Central memory CD4-positive, alpha-beta T cell (primary cell): ENCODE data around the gene PDLIM1.

Experiments used
- DNase-seq: peaks from one replicate; pipeline ENCODE4 v3.0.0; 2022

Gene PDLIM1

DNA sequence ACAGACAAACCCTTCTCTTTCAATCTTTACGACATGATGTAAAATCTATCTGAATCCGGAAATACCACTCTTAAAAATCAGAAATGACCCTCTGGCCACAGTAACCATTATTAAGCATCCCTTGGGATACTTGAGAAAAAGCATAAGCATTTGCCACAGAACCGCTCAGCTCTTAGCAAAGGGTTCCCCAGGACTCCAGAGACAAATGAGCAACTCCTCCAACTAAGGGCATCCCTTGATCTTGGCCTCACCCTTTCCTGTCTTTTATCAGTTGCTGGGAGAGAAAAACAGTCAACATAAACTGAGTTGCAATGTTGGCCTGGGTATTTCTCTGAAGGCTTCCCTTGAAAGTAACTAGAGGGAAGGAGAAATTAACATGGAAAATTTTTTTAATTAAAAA is 3.5 kb downstream of the PDLIM1 start:
- no peak for DNase-seq

DNA sequence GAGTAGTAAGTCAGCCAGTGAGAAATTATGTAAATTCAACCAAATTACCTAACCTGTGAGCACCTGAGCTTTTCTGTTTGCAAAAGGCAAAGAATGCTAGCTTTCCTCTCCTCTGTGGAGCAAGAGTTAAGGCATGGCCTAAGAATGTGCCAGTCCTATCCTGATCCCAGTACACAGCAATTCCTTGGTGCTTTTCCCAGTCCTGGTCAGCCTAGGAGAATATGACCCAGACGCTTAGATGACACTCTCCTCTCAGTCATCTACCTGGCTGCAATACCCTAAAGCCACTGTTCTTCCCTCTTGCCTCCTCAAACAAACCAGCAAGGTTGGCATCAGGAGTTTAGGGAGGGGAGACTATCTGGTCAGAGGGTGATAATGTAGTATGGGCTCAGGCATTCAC is 4.1 kb downstream of the PDLIM1 start:
- DNase-seq = no peak

DNA sequence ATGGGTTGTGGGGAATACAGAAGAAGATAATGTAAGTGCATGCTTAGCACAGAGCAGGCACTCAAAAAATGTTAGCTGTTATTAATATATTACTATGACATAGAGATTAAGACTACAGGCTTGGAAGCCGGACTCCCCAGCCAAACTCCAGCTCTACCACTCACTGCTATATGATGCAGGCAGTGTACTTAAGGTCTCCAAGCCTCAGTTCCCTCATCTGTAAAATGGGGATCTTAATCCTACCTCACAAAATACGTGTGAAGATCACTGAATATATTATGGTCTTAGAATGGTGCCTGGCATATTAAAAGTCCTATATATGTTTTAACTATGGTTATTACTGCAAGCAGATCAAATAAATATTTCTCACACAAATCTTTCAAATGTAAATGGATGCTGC is 5.2 kb downstream of the PDLIM1 start:
- DNase-seq = no peak

DNA sequence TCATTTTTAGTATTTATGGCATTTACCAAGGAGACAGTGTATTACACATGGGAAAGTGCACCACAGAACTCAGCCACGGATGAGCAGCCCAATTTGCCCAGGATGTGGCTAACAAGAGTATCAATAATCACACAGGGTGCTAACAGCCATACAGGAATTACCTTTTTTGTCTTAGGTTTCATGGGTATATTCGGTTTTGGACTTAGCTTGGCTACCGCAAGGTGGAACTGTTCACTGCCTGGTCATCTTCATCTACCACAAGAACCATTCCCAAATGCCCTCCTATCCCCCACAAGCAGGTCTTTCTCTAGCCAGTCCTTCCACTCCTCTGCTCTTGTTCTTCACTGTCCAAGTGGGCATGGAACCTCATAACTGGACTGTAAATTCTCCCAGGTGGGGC is 6.0 kb downstream of the PDLIM1 start:
- no peak for DNase-seq

DNA sequence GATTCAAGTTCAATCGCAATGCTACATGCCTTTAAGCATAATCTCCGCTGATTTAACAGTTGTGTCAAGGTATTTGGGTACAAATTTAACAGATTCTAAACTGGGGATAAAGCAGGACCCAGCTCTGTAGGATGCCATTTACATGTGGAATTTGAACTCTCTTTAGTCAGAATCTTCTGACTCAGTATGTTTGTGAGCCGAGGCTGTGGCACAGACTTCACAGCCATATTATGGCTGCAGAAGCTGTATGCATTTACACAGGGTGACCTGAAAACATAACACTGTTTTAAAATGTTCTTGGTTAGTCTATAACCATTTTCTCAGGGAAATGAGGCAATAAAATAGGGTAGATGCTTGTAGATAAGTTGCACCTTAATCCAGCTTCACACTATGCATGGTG is 8.7 kb downstream of the PDLIM1 start:
- DNase-seq = no peak

DNA sequence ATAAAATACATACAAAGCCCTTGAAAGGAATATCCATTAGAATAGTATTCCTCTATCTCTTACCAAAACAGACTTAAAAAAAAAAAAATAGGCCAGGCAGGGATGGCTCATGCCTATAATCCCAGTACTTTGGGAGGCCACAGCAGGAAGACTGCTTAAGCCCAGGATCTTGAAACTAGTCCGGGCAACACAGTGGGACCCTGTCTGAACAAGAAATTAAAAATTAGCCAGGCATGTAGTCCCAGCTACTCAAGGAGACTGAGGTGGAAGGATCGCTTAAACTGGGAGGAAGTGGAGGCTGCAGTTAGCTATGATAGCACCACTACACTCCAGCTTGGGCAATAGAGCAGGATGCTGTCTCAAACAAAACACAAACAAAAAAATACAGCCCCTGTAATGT is 9.6 kb downstream of the PDLIM1 start:
- no peak for DNase-seq

DNA sequence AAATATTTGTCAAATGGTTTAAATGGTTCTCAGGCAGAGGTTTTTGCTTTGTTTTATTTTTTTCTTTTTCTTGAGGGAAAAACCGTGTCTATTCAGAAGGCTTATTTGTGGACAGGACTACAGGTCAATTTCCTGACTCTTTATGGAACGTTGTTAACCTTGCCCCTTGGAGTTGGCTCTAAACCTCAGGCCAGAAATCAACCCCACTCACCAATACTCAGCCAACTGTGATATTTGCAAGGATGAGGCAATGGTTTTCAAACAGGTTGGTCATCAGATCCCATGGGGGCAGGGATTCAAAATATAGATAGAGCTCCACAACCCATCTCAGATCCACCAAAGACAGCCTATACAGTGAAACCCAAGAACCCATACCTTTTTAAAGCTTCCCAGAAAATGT is 10.2 kb downstream of the PDLIM1 start:
- no peak for DNase-seq

DNA sequence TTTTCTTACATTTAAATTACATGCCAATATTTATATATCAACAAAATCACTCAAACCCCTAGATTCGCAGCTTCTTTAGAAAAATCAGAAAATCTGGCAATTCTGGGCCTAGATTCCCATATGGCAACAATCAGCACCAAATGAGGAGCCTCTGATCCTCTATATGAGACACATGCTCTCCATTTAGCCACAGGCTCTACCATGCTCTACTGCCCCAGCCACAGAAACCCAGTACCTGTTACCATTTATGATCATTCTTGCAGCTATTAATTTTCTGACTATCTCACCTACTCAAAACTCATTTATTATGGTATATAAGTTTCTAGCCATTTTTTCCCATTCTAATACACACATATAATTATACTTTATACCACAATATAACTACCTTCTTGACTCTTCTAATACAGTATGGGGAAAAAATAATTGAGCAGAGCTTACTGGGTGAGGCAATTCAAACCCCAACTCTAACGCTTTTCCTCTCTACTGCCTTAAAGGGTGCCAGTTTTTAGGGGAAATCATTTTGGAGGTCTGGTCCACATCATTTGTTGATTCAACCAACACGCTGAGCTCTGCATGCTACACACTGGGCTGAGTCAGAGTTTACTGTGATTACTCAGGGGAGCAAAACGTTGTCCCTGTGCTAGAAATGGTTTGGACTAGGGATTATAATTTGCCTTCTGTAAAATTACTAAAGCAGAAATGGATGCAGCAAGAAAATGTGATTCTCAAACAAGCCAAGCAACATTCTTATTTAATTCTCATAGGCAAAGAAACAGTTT is 11.6 kb downstream of the PDLIM1 start:
- DNase-seq = no peak

DNA sequence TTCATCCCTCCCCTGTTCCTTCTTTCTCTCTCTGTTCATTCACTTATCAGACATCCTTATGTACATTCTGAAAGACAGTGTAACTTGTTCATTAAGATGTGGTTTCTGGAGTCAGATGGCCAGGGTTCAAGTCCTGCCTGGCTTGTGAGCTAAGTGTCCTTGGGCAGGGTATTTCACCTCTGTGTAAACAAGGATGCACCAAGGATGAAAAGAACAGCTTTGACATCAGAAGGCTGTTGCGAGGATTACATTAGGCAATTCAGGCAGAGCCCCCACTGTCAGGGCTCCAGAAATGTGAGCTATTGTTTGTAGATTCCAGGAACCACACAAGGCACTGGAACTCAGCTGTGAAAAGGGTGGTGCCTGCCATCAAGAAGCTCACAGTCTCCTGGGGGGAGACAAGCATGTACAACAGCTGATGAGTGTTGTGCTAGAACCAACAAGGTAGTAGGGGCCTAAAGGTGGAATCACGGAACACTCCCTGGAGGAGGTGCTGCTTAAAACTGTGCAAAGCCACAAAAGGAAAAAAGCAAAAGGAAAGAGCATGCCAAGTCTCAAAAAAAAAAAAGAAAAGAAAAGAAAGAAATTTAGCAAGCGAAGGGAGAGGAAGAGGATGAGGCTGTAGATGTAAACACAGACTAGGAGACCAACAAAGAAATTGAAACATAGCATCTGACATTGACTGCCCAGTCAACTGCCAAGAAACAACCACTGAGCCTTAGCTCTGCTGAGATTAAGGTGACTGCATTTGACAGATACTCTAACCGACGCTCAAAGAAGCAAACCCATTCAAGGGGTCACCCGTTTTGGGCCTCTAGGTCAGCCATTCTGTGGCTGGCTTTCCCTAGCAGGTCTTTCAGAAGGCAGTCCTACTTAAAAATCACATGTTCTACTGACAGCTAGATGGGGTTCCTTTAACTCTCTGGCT is 12.5 kb downstream of the PDLIM1 start:
- DNase-seq = no peak

DNA sequence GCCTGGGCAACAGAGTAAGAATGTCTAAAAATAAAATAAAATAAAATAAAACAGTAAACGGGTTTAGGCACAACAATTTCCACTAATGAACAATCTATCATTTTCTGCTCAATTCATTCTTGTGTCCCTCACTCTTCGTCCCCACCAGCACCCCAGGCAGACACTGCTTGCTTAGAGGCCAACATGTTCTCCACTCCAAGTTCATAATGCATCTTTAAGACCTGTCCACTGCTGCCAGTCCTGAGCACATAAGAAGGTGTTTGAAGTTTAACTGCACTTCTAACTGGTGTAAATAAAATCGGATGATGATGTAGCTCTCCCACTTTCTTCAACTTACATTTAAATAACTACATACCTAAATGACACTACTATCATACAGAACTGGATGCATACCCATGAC is 13.2 kb downstream of the PDLIM1 start:
- no peak for DNase-seq

DNA sequence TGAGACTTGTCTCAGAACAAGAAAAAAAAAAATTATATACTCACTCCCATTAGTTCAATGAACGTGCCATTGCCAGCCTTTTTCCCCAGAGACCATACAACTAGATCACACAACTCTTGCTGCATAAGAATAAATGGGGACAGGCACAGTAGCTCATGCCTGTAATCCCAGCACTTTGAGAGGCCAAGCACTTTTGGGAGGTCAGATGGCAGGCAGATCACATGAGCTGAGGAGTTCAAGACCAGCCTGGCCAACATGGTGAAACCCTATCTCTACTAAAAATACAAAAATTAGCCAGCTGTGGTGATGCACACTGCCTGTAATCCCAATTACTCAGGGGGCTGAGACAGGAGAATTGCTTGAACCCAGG is 13.6 kb downstream of the PDLIM1 start:
- DNase-seq = no peak

DNA sequence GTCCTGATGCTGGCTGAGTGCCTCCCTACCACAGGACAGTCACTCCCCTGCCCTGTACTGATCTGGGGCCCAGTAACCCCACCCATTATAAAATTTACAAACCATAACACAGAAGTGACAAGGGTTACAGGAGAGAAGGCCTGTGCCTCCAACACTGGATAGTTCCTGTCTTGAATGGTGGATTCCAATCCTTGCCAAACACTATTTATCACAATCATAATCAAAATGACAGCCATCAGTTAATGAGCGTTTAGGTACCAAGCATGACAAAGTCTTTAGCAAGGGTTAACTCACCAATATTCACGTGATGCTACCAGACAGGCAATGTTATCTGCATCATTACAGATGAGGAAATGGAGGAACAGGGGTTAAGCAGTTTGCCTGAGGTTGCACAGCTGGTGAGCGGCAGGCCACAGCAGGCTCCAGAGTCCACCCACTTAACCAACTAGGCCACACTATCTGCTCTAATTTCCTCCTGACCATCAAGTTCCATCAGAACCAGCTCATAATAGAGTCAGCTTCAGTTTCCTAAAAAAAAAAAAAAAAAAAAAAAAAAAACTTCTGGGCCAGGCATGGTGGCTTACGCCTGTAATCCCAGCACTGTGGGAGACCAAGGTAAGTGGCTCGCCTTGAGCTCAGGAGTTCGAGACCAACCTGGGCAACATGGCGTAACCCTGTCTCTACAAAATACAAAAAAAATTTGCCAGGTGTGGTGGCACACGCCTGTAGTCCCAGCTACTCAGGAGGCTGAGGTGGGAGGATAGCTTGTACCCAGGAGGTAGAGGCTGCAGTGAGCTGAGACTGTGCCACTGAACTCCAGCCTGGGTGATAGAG is 14.2 kb downstream of the PDLIM1 start:
- no peak for DNase-seq

DNA sequence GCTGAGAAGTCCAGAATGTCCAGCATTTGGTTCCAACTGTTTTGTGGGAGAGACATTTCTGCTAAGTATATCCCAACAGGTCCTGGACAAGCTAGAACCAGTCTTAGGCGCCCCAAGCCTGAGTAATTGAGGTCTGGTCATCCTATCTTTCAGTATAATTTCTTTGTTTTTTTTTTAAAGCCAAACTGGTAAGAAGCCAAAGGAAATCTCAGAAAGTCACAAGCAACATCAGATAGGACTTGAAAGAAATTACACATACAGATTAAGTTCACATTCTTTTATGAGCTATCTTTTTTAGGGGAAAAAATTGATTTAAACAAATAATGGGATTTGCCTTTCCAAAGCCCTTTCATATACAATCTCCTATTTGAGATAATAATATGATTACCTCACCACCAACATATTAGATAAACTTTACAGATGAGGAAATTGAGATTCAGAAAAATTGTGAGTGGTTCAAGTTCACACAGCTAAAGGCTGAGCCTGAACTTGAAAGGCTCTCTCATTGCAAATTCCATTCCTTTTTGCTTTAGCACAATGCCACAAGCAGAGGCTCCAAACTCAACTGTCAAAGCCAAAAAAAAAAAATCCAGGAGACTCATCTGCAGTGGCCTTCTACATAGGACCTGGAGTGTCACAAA is 15.0 kb downstream of the PDLIM1 start:
- DNase-seq = no peak

DNA sequence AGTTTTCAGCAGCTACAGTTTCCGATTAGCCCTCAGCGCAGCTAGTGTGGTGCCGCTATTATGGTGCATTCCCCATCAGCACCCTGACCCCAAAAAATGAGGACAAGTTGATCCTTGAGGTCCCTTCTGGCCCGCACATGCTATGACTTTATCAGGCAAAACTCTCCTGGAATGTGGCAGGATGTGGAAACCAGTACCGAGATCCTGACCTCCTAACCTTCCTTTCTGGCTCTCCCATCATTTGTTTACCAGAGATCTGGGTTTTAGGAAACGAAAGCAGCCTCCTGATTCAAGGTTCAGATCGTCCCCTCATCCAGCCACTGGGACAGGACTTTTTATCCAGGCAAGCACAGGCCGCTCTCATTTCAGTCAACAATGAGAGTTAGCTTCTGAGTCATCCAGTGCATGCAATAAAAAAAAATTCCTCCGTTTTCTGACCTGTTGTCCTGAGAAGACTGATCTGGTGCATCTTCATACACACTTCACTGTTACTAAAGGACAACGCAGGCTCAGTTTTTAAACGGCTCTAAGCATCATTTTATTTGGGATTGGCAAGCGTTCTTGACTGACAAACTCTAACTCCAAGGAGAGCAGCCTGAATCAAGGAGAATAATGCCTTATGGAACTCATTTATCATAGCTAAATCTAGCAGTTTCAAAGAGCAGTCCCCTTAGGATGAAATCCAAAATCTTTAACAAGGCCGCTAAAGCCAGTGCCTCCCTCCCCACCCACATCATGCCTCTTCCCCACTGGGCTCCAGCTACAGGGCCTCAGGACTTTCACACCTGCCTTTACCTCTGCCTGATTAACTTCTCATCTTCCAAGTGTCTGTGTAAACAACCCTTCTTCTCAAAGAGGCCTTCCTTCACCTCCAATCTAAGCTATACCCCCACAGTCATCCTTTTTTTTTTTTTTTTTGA is 17.1 kb downstream of the PDLIM1 start:
- DNase-seq = no peak

DNA sequence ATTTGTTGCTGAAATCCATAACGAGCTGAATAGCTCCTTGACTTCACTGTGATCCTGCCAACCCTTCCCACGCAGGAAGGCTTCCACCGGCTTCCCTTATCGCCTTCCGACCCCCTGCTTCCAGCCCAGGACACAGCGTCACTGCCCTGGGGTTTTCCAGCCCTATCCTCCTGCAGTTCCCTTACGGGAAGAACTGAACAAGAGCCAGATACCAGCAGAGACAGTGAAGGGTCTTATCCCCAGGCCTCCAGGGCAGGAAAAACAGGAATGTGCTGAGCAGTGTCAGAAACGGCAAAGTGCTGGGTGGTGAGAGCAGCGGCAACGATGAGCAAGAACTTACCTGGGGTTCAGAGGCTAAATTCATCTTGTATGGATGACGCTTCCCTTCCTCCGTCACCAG is 22.4 kb downstream of the PDLIM1 start:
- DNase-seq = no peak

DNA sequence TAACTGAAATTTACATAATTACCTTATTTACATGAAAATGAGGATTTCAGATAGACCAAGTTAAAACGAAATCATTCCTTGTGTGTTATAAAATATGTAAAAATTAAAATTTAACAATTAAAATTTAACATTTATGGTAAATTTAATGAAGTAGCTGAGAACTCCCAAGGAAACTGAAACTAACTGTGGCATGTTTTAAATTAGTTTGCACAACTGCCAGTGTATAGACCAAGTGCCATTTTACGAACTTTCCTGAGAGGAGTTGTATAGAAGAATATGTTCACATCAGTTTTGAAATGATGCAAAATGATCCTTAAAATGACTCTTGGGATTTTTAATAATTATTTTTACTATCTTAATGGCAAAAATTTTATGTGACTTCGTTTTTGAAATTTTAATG is 23.6 kb downstream of the PDLIM1 start:
- no peak for DNase-seq

DNA sequence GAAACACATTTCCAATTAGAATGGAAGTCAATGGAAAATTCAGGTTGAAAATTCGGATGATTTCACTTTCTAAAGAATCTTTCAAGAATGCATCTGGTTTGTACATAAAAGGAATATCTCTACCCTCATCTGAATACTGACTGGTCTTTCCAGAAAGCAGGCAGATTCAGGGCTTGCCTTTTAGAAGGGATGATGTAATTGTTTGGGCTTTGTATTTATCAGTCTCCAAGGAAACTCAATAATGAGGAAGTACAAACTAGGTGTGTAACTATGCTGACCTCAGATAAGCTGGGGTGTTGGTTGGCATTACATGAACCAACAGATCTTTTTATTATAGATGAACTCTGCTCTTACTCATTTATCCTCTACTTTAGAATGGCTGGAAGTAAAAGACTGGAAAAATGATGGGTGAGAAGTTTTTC is 24.1 kb downstream of the PDLIM1 start:
- no peak for DNase-seq

DNA sequence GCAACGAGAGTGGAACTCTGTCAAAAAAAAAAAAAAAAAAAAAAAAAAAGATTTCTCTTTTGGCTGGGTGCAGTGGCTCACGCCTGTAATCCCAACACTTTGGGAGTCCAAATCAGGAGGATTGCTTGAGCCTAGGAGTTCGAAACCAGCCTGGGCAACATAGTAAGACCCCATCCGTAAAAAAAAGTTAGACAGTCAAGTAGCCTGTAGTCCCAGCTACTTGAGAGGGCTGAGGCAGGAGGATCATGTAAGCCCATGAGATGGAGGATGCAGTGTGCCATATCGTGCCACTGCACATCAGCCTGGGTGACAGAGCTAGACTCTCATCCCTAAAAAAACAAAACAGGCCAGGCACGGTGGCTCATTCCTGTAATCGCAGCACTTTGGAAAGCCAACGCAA is 25.2 kb downstream of the PDLIM1 start:
- no peak for DNase-seq

DNA sequence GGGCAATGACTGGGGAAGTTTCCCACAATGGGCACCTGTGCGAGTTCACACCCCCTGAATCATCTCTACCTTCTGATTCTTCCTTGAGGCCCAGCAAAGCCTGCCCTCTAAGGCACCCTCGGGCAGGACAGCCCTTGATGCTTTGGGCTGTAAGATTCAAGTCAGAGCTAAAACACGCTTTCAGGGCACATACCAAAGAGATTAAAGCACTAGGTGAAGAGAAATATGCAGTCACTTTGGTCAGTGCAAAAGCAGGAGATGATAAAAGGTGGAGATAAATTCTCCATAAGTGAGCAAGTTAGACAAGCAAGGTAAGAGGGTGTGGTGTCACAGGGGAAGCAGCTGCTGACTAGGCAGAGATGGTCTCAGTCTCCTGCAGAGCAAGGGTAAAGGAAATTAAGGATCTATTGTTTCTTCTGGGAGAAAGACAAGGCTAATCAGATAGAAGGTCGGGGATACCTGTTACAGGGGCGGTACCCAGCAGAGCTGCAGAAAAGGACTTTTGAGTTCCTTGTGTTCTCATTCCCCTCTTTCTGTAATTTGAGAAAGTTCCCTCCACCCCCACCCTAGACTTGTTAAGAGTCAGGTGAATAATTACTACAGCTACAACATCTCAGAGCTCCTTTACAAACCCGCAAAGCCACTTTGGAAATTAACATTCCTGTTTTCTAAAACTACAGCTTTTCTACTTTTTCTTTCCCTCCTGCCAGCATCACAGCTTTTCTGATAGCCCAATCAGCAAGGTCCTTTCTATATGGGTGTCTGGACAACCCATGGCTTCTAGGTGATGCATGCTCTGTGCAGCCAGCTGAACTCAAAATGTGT is 26.4 kb downstream of the PDLIM1 start:
- DNase-seq = no peak

DNA sequence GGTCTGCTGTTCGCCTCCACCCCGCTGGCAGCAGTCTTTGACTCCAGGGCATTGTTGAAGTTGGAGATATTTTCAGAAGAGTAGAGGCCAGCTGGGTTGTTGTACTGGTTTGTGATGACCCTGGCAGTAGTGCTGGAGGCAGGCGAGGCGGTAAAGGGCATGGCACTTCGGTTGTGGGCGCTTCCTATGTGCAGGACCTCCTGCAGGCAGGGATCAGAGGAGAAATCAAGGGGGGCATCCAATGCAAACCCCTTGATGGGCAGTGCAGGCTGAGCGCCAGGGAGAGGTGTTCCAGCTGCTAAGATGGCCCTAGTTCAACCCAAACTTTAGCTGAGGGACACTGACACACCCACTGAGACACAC is 27.0 kb downstream of the PDLIM1 start:
- DNase-seq = no peak
